ENCODE data around the gene RGS5. TPM values are rescaled to one million over a fixed set of nuclear protein-coding genes. Genes with fewer than 3 reads are reported as not detected.
A peak's percentile ranks its signal among the peaks of the same experiment; 100 is the strongest.

RGS5 gene
- total and polyA plus RNA-seq, 8 donors: 29.4 to 314 (median 127) TPM

DNA sequence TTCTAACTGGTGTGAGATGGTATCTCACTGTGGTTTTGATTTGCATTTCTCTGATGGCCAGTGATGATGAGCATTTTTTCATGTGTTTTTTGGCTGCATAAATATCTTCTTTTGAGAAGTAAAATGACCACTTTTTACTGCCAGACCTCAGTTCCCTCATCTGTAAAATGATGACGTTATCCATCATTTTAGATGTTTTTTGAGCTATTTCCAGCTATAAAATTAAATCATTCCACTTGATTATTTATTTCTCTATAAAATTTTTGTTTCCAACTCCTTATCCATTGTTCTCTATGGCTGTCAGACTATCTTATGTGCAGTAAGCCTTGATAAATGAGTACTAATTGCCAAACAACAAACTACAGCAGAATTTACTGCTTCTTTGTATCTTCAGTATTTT is 33.2 kb downstream of the RGS5 start:
- 83 to 91% (median 90%) methylated on average over 1 of the region's 1 CpG for WGBS, 5 donors
- Histone ChIP-seq H3K4me3 (no peak overlapping the region), H3K27ac (no peak overlapping the region), H3K4me1 (peaks cover 7 to 60% (median 27%) of the 10 kb centered on the region in 4 donors), H3K36me3 (no peaks in the 10 kb centered on the region), H3K9me3 (no peaks in the 10 kb centered on the region), H3K27me3 (no peaks in the 10 kb centered on the region)
- no peak for DNase-seq
- intact Hi-C loops (cut with DNase I; ENCODE audit: low total_unique reads): loop anchor here (10.0 kb wide), 1 partner anchor 85 kb away; no protein-coding TSS in a partner anchor
- no peak for TF ChIP-seq CTCF (IDR thresholded peaks at IDR 0.05)
- no peak for TF ChIP-seq POLR2A (IDR thresholded peaks at IDR 0.05)
- no peak for TF ChIP-seq EP300 (IDR thresholded peaks at IDR 0.05)
- no peak for TF ChIP-seq POLR2AphosphoS5 (IDR thresholded peaks at IDR 0.05)

DNA sequence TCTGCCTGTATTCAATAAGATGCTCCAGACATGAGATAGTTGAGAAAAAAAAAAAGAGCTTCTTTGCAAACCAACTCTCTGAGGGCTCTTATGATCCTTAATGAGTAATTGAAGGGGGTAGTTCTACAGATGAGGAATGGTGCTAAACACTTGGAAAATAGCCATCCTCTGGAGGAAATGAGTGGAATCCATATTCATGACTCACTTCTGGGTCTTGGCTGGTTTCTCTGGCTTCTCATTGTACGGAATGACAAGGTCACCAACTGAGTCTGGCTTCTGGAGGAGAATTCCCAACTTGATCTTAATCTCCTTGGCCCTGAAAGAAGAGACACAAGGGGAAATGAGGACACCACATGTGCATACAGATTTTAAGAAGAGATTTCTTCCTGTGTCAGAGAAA is 34.7 kb downstream of the RGS5 start:
- intact Hi-C loops (cut with DNase I; ENCODE audit: low total_unique reads): loop anchor here (10.0 kb wide), 1 partner anchor 83 kb away; no protein-coding TSS in a partner anchor
- no peak overlapping the region for H3K4me3 ChIP-seq
- no peak for TF ChIP-seq POLR2A (IDR thresholded peaks at IDR 0.05)
- peak in 1 of 3 donors; percentile 61 for TF ChIP-seq POLR2AphosphoS5 (IDR thresholded peaks at IDR 0.05)
- peak in 1 of 2 donors; percentile 65 for DNase-seq
- H3K27ac ChIP-seq: peak overlapping the region in 3 of 5 donors; percentile 6 to 63 (median 30)
- no peaks in the 10 kb centered on the region for H3K36me3 ChIP-seq
- H3K4me1 ChIP-seq: peaks cover 3 to 55% (median 29%) of the 10 kb centered on the region in 4 donors
- H3K9me3 ChIP-seq: no peaks in the 10 kb centered on the region
- WGBS, 5 donors: 32 to 59% (median 46%) methylated on average over 1 of the region's 1 CpG
- no peaks in the 10 kb centered on the region for H3K27me3 ChIP-seq

- Histone ChIP-seq H3K36me3 (no peaks in the 10 kb centered on the region), H3K27ac (peak overlapping the region in 4 of 5 donors; percentile 3 to 63 (median 18)), H3K27me3 (no peaks in the 10 kb centered on the region), H3K9me3 (no peaks in the 10 kb centered on the region), H3K4me3 (no peak overlapping the region), H3K4me1 (peaks cover 3 to 52% (median 26%) of the 10 kb centered on the region in 4 donors)
- WGBS, 5 donors: 68 to 79% (median 73%) methylated on average over 6 of the region's 6 CpGs
- intact Hi-C loops (cut with DNase I; ENCODE audit: low total_unique reads): loop anchor here (10.0 kb wide), 1 partner anchor 82 kb away; no protein-coding TSS in a partner anchor
- TF ChIP-seq POLR2A (IDR thresholded peaks at IDR 0.05) (no peak), EP300 (IDR thresholded peaks at IDR 0.05) (no peak), CTCF (IDR thresholded peaks at IDR 0.05) (no peak), POLR2AphosphoS5 (IDR thresholded peaks at IDR 0.05) (no peak)
- DNase-seq: no peak
These were observed 35.7 kb downstream of the RGS5 start for GRCh38 chr1:163166886-163167555.

DNA sequence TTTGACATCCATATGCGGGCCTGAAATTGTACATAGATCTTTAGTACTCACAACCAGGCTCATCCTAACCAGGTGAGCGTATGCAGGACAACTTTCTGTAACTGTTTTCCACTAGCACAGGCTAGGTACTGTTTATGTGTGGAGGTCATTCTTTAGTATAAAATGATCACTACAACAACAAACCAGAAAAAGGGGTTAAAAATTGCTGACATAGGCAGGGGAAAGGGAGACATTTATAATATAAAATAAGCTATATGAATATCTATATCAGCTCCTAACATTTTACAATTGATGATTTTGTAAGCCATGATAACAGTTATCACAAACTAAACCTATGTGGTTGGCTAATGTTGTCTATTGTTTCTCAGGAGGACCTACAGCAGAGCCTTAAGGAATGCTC is 37.6 kb downstream of the RGS5 start:
- Histone ChIP-seq H3K4me1 (peaks cover 0 to 42% (median 19%) of the 10 kb centered on the region in 4 donors), H3K36me3 (no peaks in the 10 kb centered on the region), H3K9me3 (no peaks in the 10 kb centered on the region), H3K27me3 (no peaks in the 10 kb centered on the region), H3K4me3 (no peak overlapping the region), H3K27ac (peak overlapping the region in 1 of 5 donors; percentile 63)
- intact Hi-C loops (cut with DNase I; ENCODE audit: low total_unique reads): loop anchor here (10.0 kb wide), 1 partner anchor 80 kb away; no protein-coding TSS in a partner anchor
- WGBS, 5 donors: 88 to 100% (median 92%) methylated on average over 2 of the region's 2 CpGs
- no peak for DNase-seq
- TF ChIP-seq EP300 (IDR thresholded peaks at IDR 0.05) (no peak), POLR2AphosphoS5 (IDR thresholded peaks at IDR 0.05) (no peak), POLR2A (IDR thresholded peaks at IDR 0.05) (no peak), CTCF (IDR thresholded peaks at IDR 0.05) (no peak)
